Measurements from ENCODE around the gene LANCL2. TPM values are rescaled to one million over a fixed set of nuclear protein-coding genes. Genes with fewer than 3 reads are reported as not detected.
"Not testable (repeated sequence)": the region's sequence is repeated elsewhere in the genome, so short reads cannot be mapped to it uniquely, and the experiment has no call there.

Gene LANCL2
- total and polyA plus RNA-seq, 2 experiments from 2014 or later: 7.3 to 10.7 TPM

- not testable (repeated sequence) for H3K27me3 Mint-ChIP-seq (ENCODE audit: insufficient read depth, low read depth, poor library complexity); H3K79me2 ChIP-seq (replicated peaks; ENCODE audit: insufficient read depth); H3K27me3 ChIP-seq (ENCODE audit: insufficient read depth); H3K4me2 ChIP-seq; H3K36me3 ChIP-seq (ENCODE audit: insufficient read depth); H3K27ac Mint-ChIP-seq; H3K4me1 ChIP-seq (ENCODE audit: insufficient read depth); H4K20me1 ChIP-seq (replicated peaks; ENCODE audit: insufficient read depth); ATAC-seq; DNase-seq (ENCODE audit: low spot score); H3F3A ChIP-seq (replicated peaks; ENCODE audit: low read depth); H3K9me2 ChIP-seq (ENCODE audit: insufficient read depth); H2AFZ ChIP-seq; H3K27ac ChIP-seq (ENCODE audit: low read depth); H3K4me3 ChIP-seq; H3K4me1 Mint-ChIP-seq; H3K4me3 Mint-ChIP-seq
- Mint-ChIP-seq H3K36me3 (ENCODE audit: low read depth) (peaks cover 67% of the 10 kb centered on the region), H3K9me3 (peaks cover 26% of the 10 kb centered on the region)
These were observed 37.4 kb downstream of the LANCL2 start for GRCh38 chr7:55402506-55402905.

- H3K27ac Mint-ChIP-seq: peak overlapping the region; percentile 41
- Histone ChIP-seq H3K79me2 (replicated peaks; ENCODE audit: insufficient read depth) (no peaks in the 10 kb centered on the region), H3K9me2 (ENCODE audit: insufficient read depth) (no peaks in the 10 kb centered on the region), H3K4me1 (ENCODE audit: insufficient read depth) (no peaks in the 10 kb centered on the region), H2AFZ (no peak overlapping the region), H3K27me3 (ENCODE audit: insufficient read depth) (no peaks in the 10 kb centered on the region), H3F3A (replicated peaks; ENCODE audit: low read depth) (no peaks in the 10 kb centered on the region), H3K27ac (ENCODE audit: low read depth) (no peak overlapping the region), H3K4me2 (no peak overlapping the region), H4K20me1 (replicated peaks; ENCODE audit: insufficient read depth) (no peaks in the 10 kb centered on the region), H3K36me3 (ENCODE audit: insufficient read depth) (no peaks in the 10 kb centered on the region), H3K4me3 (no peak overlapping the region)
- no peaks in the 10 kb centered on the region for H3K4me1 Mint-ChIP-seq
- H3K9me3 Mint-ChIP-seq: peaks cover 24% of the 10 kb centered on the region
- peaks cover 3% of the 10 kb centered on the region for H3K27me3 Mint-ChIP-seq (ENCODE audit: insufficient read depth, low read depth, poor library complexity)
- ATAC-seq (no peak), DNase-seq (ENCODE audit: low spot score) (no peak)
- H3K36me3 Mint-ChIP-seq (ENCODE audit: low read depth): peaks cover 48% of the 10 kb centered on the region
- no peak overlapping the region for H3K4me3 Mint-ChIP-seq
- TF ChIP-seq ZNF114 (CRISPR knock-in tag; IDR thresholded peaks at IDR 0.05) (no peak), CREB1 (CRISPR knock-in tag; IDR thresholded peaks at IDR 0.05; ENCODE audit: low read depth) (no peak), ZNF462 (CRISPR knock-in tag; IDR thresholded peaks at IDR 0.05) (no peak), POLR2AphosphoS5 (IDR thresholded peaks at IDR 0.05; ENCODE audit: low read depth) (no peak), EZH2phosphoT487 (IDR thresholded peaks at IDR 0.05; ENCODE audit: unreplicated experiment) (no peak), JUNB (IDR thresholded peaks at IDR 0.05; ENCODE audit: unreplicated experiment) (no peak), ETS1 (IDR thresholded peaks at IDR 0.05) (no peak), STAT1 (IDR thresholded peaks at IDR 0.05; ENCODE audit: unreplicated experiment) (no peak), NANOG (IDR thresholded peaks at IDR 0.05; ENCODE audit: borderline replicate concordance) (no peak), REST (IDR thresholded peaks at IDR 0.05; ENCODE audit: unreplicated experiment) (no peak), EZH2 (IDR thresholded peaks at IDR 0.05; ENCODE audit: low read depth, unreplicated experiment) (no peak), ZNF331 (CRISPR knock-in tag; IDR thresholded peaks at IDR 0.05; ENCODE audit: low read depth) (no peak)
These were observed 40.9 kb downstream of the LANCL2 start for GRCh38 chr7:55405856-55406541.

All from GM23338 (cell line).